Upper lobe of left lung (tissue), 4 donors: ENCODE results near the gene WNK1.

ENCODE experiments used
- CTCF ChIP-seq, 6 experiments: fragments of 450-650 bp in 4 of 6; fragments of 200-600 bp in 2 of 6; sonication (generic) in 2 of 6; IDR thresholded peaks; one replicate each; pipeline ENCODE4 v1.5.1; 2016 to 2019; ENCODE audit warnings: antibody characterized with exemption in 6 of 6
- POLR2AphosphoS5 ChIP-seq, 2 donors: sonication (generic); formaldehyde crosslinking; IDR thresholded peaks; one replicate each; pipeline ENCODE4 v1.5.1; 2017; ENCODE audit warnings: antibody characterized with exemption in 2 of 2

GRCh38 chr12:810116-810515 is 57.7 kb downstream of the WNK1 start:
- TF ChIP-seq CTCF (IDR thresholded peaks at IDR 0.05) (no peak), POLR2AphosphoS5 (IDR thresholded peaks at IDR 0.05) (no peak)
